ENCODE data around the gene BBX. TPM values are rescaled to one million over a fixed set of nuclear protein-coding genes. Genes with fewer than 3 reads are reported as not detected.

BBX gene
- total RNA-seq, 1 experiment from 2014 or later: 73.2 TPM

DNA sequence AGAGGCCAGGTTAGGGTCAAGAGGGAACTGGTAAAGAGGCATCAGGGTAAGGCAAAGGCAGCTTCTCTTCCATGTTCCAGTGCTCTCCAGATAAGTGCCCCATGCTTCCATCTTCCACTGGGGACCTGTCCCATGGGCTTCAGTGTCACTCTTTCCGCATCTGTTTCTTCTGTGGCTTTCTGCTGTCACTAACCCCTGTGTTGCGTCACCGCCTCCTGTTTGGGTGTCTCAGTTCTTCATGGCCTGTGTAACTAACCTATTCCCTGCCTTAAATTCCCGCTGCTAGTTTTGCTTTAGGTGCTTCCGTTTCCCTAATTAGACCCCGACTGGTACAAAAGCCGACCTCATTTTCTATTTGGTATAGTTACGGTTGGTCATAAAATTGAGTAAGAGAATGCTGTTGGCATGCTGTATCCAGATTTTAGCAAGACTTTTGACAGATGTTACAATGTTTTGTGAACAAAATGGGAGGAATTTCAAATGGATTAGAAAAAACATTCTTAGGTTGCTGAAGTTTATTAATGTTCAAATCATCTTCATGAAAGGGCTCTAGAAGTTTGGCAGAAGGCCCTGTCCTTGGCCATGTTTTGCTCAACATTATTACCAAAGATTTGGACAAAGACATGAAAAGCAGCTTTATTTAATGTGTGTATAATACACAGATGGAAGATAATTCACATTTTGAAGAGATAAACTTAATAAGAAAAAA is 245.3 kb downstream of the BBX start:
- no TSS peak for BruUV-seq (replicated peaks)
- TF ChIP-seq, protein P1, sequence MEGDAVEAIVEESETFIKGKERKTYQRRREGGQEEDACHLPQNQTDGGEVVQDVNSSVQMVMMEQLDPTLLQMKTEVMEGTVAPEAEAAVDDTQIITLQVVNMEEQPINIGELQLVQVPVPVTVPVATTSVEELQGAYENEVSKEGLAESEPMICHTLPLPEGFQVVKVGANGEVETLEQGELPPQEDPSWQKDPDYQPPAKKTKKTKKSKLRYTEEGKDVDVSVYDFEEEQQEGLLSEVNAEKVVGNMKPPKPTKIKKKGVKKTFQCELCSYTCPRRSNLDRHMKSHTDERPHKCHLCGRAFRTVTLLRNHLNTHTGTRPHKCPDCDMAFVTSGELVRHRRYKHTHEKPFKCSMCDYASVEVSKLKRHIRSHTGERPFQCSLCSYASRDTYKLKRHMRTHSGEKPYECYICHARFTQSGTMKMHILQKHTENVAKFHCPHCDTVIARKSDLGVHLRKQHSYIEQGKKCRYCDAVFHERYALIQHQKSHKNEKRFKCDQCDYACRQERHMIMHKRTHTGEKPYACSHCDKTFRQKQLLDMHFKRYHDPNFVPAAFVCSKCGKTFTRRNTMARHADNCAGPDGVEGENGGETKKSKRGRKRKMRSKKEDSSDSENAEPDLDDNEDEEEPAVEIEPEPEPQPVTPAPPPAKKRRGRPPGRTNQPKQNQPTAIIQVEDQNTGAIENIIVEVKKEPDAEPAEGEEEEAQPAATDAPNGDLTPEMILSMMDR (IDR thresholded peaks at IDR 0.05; ENCODE audit: unreplicated experiment): no peak
- POLR2A ChIA-PET: no interaction called here
- CTCF ChIA-PET: interaction anchor here (0.6 to 1.5 kb wide), 3 partner anchors 14 to 91 kb away, joined by 3 to 4 read pairs (median 3); no protein-coding TSS in a partner anchor
- H3K27me3 Mint-ChIP-seq (ENCODE audit: insufficient read depth, unreplicated experiment): no peaks in the 10 kb centered on the region
- no peak overlapping the region for H3K27ac Mint-ChIP-seq (ENCODE audit: low read depth, unreplicated experiment)
- intact Hi-C loops (cut with micrococcal nuclease): no loop called here
- no peak for DNase-seq (ENCODE audit: unreplicated experiment)
- no peak overlapping the region for H3K4me3 Mint-ChIP-seq (ENCODE audit: unreplicated experiment)
- no peaks in the 10 kb centered on the region for H3K4me1 Mint-ChIP-seq (ENCODE audit: insufficient read depth, unreplicated experiment)
- H3K9me3 Mint-ChIP-seq (ENCODE audit: unreplicated experiment): no peaks in the 10 kb centered on the region
- peaks cover 37% of the 10 kb centered on the region for H3K36me3 Mint-ChIP-seq (ENCODE audit: insufficient read depth, unreplicated experiment)

DNA sequence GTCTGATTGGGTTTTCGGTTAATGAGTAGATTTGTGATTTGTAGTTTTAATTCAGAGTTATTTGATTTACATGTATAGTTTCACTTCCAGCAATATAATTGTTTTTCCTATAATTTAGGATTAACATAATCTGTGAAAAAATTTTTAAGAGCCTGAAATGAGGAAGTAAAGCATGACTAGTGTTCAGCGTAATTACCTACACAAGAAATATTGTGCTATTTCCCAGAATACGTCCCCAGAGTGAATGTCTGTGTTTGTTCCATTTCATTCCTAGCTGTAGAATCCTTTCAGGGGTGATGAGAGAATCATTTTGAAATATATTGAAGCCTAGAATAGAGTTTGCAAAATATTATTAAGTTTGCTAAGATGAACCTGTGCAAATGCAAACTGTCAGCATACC is 247.1 kb downstream of the BBX start:
- Mint-ChIP-seq H3K36me3 (ENCODE audit: insufficient read depth, unreplicated experiment) (peaks cover 33% of the 10 kb centered on the region), H3K4me1 (ENCODE audit: insufficient read depth, unreplicated experiment) (no peaks in the 10 kb centered on the region), H3K4me3 (ENCODE audit: unreplicated experiment) (no peak overlapping the region), H3K27me3 (ENCODE audit: insufficient read depth, unreplicated experiment) (no peaks in the 10 kb centered on the region), H3K9me3 (ENCODE audit: unreplicated experiment) (no peaks in the 10 kb centered on the region), H3K27ac (ENCODE audit: low read depth, unreplicated experiment) (no peak overlapping the region)
- ChIA-PET CTCF (interaction anchor here (1.1 kb wide), 1 partner anchor 19 kb away, joined by 3 read pairs; no protein-coding TSS in a partner anchor), POLR2A (no interaction called here)
- no peak for DNase-seq (ENCODE audit: unreplicated experiment)
- TF ChIP-seq, protein P1 (IDR thresholded peaks at IDR 0.05; ENCODE audit: unreplicated experiment): no peak
- no TSS peak for BruUV-seq (replicated peaks)
- intact Hi-C loops (cut with micrococcal nuclease): no loop called here

DNA sequence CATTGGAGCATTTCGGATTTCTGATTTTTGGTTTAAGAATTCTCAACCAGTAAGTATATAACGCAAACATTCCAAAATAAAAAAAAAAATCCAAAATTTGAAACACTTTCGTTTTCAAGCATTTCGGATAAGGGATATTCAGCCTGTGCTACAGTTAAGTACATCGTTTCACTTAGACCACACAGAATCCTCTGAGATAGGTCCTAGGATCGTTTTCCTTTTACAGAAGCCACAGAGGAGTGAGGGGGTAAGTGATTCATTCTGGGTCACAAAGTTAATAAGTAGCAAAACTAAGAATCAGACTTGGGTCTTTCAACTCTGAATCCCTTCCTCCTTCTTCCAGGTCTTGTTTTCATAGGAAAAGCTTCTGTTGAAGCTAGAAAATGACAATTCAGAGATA is 249.3 kb downstream of the BBX start:
- no TSS peak for BruUV-seq (replicated peaks)
- Mint-ChIP-seq H3K9me3 (ENCODE audit: unreplicated experiment) (no peaks in the 10 kb centered on the region), H3K27ac (ENCODE audit: low read depth, unreplicated experiment) (no peak overlapping the region), H3K4me1 (ENCODE audit: insufficient read depth, unreplicated experiment) (no peaks in the 10 kb centered on the region), H3K36me3 (ENCODE audit: insufficient read depth, unreplicated experiment) (peaks cover 25% of the 10 kb centered on the region), H3K27me3 (ENCODE audit: insufficient read depth, unreplicated experiment) (no peaks in the 10 kb centered on the region), H3K4me3 (ENCODE audit: unreplicated experiment) (no peak overlapping the region)
- CTCF ChIA-PET: interaction anchor here (0.6 to 0.7 kb wide), 2 partner anchors 18 to 90 kb away, joined by 3 read pairs; no protein-coding TSS in a partner anchor
- no peak for DNase-seq (ENCODE audit: unreplicated experiment)
- POLR2A ChIA-PET: no interaction called here
- TF ChIP-seq, protein P1 (IDR thresholded peaks at IDR 0.05; ENCODE audit: unreplicated experiment): no peak
- intact Hi-C loops (cut with micrococcal nuclease): no loop called here

DNA sequence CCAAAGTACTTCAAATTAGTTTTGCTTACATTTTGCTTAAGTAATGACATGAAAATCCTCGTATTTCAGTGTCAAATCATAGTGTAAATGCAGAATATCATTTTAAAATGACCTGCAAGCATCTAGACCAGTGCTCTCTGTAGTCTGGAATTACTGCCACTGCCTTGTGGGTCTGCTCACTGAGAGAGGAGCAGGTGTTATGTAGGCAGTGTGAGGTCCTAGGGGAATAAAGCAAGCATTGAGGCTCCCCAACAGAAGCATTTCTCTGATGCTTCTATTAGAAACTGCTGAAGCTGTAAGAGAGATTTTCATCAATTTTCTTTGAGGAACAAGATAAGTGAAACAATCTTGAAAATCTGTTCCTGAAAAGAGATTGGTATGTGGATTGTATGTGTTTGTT is 253.2 kb downstream of the BBX start:
- CTCF ChIA-PET: no interaction called here
- H3K27ac Mint-ChIP-seq (ENCODE audit: low read depth, unreplicated experiment): no peak overlapping the region
- TF ChIP-seq, protein P1 (IDR thresholded peaks at IDR 0.05; ENCODE audit: unreplicated experiment): no peak

More for the DNA sequence above, 253.2 kb downstream of the BBX start:
- DNase-seq (ENCODE audit: unreplicated experiment): no peak
- no TSS peak for BruUV-seq (replicated peaks)
- H3K27me3 Mint-ChIP-seq (ENCODE audit: insufficient read depth, unreplicated experiment): no peaks in the 10 kb centered on the region
- POLR2A ChIA-PET: no interaction called here
- peaks cover 25% of the 10 kb centered on the region for H3K36me3 Mint-ChIP-seq (ENCODE audit: insufficient read depth, unreplicated experiment)
- intact Hi-C loops (cut with micrococcal nuclease): no loop called here
- no peak overlapping the region for H3K4me3 Mint-ChIP-seq (ENCODE audit: unreplicated experiment)
- H3K9me3 Mint-ChIP-seq (ENCODE audit: unreplicated experiment): no peaks in the 10 kb centered on the region
- peaks cover 1% of the 10 kb centered on the region for H3K4me1 Mint-ChIP-seq (ENCODE audit: insufficient read depth, unreplicated experiment)
